ENCODE results near the gene SLC28A3. TPM values are rescaled to one million over a fixed set of nuclear protein-coding genes. Genes with fewer than 3 reads are reported as not detected.

The SLC28A3 gene
- total RNA-seq, 6 donors from 2014 or later = 0.11 to 3.6 (median 0.38) TPM

DNA sequence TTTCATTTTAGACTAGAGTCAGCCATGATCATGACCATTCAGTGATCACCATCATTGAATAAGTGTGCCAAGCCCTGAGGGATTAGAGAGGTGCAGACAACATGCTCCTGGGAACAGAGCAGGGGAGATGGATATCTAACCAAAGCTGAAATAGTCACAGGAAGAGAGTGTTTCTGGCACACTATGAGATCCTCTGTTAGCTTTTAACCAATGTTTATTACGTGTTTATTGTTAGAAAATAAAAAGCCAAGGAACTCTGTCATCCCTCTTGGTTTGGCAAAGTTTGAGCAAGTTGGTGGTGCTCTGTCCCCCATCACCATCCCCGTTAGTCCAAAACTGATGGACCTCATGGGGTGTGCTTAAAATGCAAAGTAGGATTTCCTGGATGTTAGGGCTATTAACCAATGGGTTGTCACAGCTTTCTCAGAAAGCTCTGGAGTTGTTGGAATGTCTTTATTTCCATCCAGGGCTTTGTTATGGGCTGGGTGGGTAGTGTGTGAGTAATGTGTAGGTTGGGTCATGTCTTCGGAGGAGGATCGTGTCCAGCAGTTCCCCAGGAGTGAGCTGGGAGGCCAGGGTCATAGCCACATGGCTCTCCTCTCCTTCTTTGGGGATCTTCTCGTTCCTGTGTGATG lies 34.9 kb downstream of the SLC28A3 start:
- H3K9me3 ChIP-seq = no peaks in the 10 kb centered on the region
- H3K36me3 ChIP-seq = no peaks in the 10 kb centered on the region
- H3K4me3 ChIP-seq = no peak overlapping the region
- TF ChIP-seq EP300 (IDR thresholded peaks at IDR 0.05) (no peak), CTCF (IDR thresholded peaks at IDR 0.05) (no peak), POLR2A (IDR thresholded peaks at IDR 0.05) (no peak), POLR2AphosphoS5 (IDR thresholded peaks at IDR 0.05) (no peak)
- no peak overlapping the region for H3K27ac ChIP-seq
- DNase-seq = no peak
- ATAC-seq (ENCODE audit: low FRiP score in 2 of 2) = no peak
- 79 to 83% methylated on average over 5 of the region's 5 CpGs for WGBS, 2 donors
- peaks cover 0 to 18% (median 5%) of the 10 kb centered on the region in 4 donors for H3K4me1 ChIP-seq
- H3K27me3 ChIP-seq = no peaks in the 10 kb centered on the region

GRCh38 chr9:84304166-84304565 lies 36.4 kb downstream of the SLC28A3 start:
- ATAC-seq (ENCODE audit: low FRiP score in 2 of 2) (no peak), DNase-seq (no peak)
- H3K4me3 ChIP-seq = no peak overlapping the region
- H3K4me1 ChIP-seq = peaks cover 0 to 18% (median 5%) of the 10 kb centered on the region in 4 donors
- no peaks in the 10 kb centered on the region for H3K9me3 ChIP-seq
- 88 to 89% methylated on average over 1 of the region's 1 CpG for WGBS, 2 donors
- no peak overlapping the region for H3K27ac ChIP-seq
- TF ChIP-seq EP300 (IDR thresholded peaks at IDR 0.05) = no peak
- TF ChIP-seq POLR2AphosphoS5 (IDR thresholded peaks at IDR 0.05) = no peak
- no peak for TF ChIP-seq POLR2A (IDR thresholded peaks at IDR 0.05)
- TF ChIP-seq CTCF (IDR thresholded peaks at IDR 0.05) = no peak
- no peaks in the 10 kb centered on the region for H3K27me3 ChIP-seq
- H3K36me3 ChIP-seq = no peaks in the 10 kb centered on the region

- H3K36me3 ChIP-seq = no peaks in the 10 kb centered on the region
- H3K9me3 ChIP-seq = no peaks in the 10 kb centered on the region
- H3K4me1 ChIP-seq = peaks cover 0 to 18% (median 5%) of the 10 kb centered on the region in 4 donors
- ATAC-seq (ENCODE audit: low FRiP score in 2 of 2) (no peak), DNase-seq (no peak)
- no peaks in the 10 kb centered on the region for H3K27me3 ChIP-seq
- TF ChIP-seq POLR2A (IDR thresholded peaks at IDR 0.05) (no peak), EP300 (IDR thresholded peaks at IDR 0.05) (no peak), CTCF (IDR thresholded peaks at IDR 0.05) (no peak), POLR2AphosphoS5 (IDR thresholded peaks at IDR 0.05) (no peak)
- no peak overlapping the region for H3K4me3 ChIP-seq
- H3K27ac ChIP-seq = no peak overlapping the region
- WGBS, 2 donors = 93 to 94% methylated on average over 4 of the region's 4 CpGs
These were observed 37.5 kb downstream of the SLC28A3 start for GRCh38 chr9:84303061-84303460.

DNA sequence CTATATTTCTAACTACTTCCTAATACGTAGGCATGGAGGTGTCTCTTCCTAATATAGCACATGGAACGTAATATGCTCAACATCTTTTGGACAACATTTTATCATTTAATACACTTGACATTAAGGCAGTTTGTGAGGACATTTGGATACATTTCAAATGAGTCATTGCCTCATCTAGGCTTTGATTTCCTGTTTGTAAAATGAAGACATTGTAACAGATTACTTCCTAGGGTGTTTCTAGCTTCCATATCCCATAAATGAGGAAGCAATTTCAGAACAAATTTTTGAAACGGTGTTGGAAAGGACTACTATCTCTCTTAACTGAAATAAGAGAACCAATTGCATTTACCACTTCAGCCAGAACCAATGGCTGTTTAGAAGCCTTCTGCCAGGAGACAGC lies 38.7 kb downstream of the SLC28A3 start:
- TF ChIP-seq POLR2A (IDR thresholded peaks at IDR 0.05) (no peak), EP300 (IDR thresholded peaks at IDR 0.05) (no peak)
- Histone ChIP-seq H3K9me3 (no peaks in the 10 kb centered on the region), H3K4me1 (peaks cover 0 to 18% (median 5%) of the 10 kb centered on the region in 4 donors), H3K36me3 (no peaks in the 10 kb centered on the region), H3K27ac (peak overlapping the region in 2 of 4 donors; percentile 4 to 58), H3K4me3 (no peak overlapping the region), H3K27me3 (no peaks in the 10 kb centered on the region)
- DNase-seq = no peak
- peak in 1 of 2 donors; percentile 60 for ATAC-seq (ENCODE audit: low FRiP score in 2 of 2)
- 33 to 45% methylated on average over 3 of the region's 3 CpGs for WGBS, 2 donors

GRCh38 chr9:84300271-84300670 lies 40.3 kb downstream of the SLC28A3 start:
- Histone ChIP-seq H3K4me3 (no peak overlapping the region), H3K9me3 (no peaks in the 10 kb centered on the region), H3K4me1 (peaks cover 0 to 13% (median 8%) of the 10 kb centered on the region in 4 donors), H3K27ac (no peak overlapping the region), H3K36me3 (no peaks in the 10 kb centered on the region), H3K27me3 (no peaks in the 10 kb centered on the region)
- WGBS, 2 donors = 62 to 79% methylated on average over 3 to 5 of the region's 5 CpGs
- no peak for TF ChIP-seq POLR2AphosphoS5 (IDR thresholded peaks at IDR 0.05)
- TF ChIP-seq EP300 (IDR thresholded peaks at IDR 0.05) = no peak
- TF ChIP-seq CTCF (IDR thresholded peaks at IDR 0.05) = no peak
- no peak for TF ChIP-seq POLR2A (IDR thresholded peaks at IDR 0.05)
- DNase-seq (no peak), ATAC-seq (ENCODE audit: low FRiP score in 2 of 2) (no peak)

Measured in upper lobe of left lung (tissue), 6 donors.